Measurements from ENCODE around the gene HRH3. TPM values are rescaled to one million over a fixed set of nuclear protein-coding genes. Genes with fewer than 3 reads are reported as not detected.

Gene HRH3
- total RNA-seq, 1 donor: not detected

DNA sequence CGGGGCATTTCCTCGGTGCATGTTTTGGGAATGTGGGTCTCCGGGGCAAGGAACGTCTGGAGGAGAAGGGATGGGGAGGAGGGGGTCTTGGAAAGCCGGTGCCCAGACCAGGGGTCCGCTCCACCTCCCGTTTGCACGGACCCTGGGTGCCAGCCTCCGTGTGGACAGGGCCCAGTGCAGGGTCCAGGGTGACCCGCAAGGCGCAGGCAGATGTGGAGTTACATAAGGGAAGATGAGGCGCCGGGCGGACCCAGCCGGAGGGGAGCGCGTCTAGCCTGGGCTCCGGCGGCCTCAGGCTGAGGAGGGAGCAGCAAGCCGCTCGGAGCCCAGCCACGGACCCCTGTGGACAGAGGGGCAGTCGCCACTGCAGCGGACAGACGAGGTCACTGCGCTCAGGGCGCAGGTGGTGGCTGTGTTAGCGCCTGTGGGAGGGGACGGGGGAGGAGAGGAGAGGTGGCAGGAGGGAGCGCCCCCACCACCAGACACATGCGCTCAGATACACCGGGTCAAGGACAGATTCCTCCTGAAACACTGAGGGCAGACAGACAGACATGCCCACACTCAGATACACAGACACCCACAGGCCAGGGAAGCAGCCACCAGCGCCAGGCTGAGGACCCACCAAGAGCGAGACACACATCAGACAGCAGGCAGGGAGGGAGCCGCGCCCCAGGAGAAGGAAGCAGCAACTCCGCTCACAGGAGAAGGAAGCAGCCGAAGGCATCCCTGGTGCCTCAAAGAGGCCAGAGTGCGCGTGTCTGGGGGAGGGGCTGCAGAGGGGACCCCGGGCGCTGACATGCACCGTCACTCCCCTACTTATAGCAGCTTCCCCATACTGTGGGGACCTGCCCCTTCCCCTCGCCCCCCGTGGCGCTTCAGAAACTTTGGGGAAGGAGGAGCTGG is 839 bp upstream of the HRH3 start:
- Histone ChIP-seq H3K4me2 (ENCODE audit: insufficient read depth, low read length) (no peak overlapping the region), H4K20me1 (ENCODE audit: insufficient read depth, low read length) (peaks cover 5% of the 10 kb centered on the region), H3K4me1 (ENCODE audit: insufficient read depth, low read length) (no peaks in the 10 kb centered on the region), H3K27ac (ENCODE audit: low read depth, low read length) (no peak overlapping the region), H3K79me2 (ENCODE audit: insufficient read depth, low read length) (no peaks in the 10 kb centered on the region), H2AFZ (ENCODE audit: low read length) (no peak overlapping the region), H3K27me3 (ENCODE audit: insufficient read depth, low read length) (peaks cover 49% of the 10 kb centered on the region), H3K4me3 (ENCODE audit: insufficient read depth, low read length) (no peak overlapping the region), H3K9me3 (ENCODE audit: low read depth, low read length) (no peaks in the 10 kb centered on the region), H3K36me3 (ENCODE audit: insufficient read depth, low read length) (no peaks in the 10 kb centered on the region)
- TF ChIP-seq CTCF (IDR thresholded peaks at IDR 0.05; ENCODE audit: extremely low read depth, low read depth, low read length): no peak
- no peak for DNase-seq (ENCODE audit: insufficient read length, low spot score, missing footprints)

- H3K36me3 ChIP-seq (ENCODE audit: insufficient read depth, low read length): no peaks in the 10 kb centered on the region
- no peaks in the 10 kb centered on the region for H3K9me3 ChIP-seq (ENCODE audit: low read depth, low read length)
- H3K27ac ChIP-seq (ENCODE audit: low read depth, low read length): no peak overlapping the region
- H2AFZ ChIP-seq (ENCODE audit: low read length): no peak overlapping the region
- DNase-seq (ENCODE audit: insufficient read length, low spot score, missing footprints): no peak
- H3K4me1 ChIP-seq (ENCODE audit: insufficient read depth, low read length): no peaks in the 10 kb centered on the region
- no peak overlapping the region for H3K4me2 ChIP-seq (ENCODE audit: insufficient read depth, low read length)
- peaks cover 48% of the 10 kb centered on the region for H3K27me3 ChIP-seq (ENCODE audit: insufficient read depth, low read length)
- H3K79me2 ChIP-seq (ENCODE audit: insufficient read depth, low read length): no peaks in the 10 kb centered on the region
- H3K4me3 ChIP-seq (ENCODE audit: insufficient read depth, low read length): no peak overlapping the region
- H4K20me1 ChIP-seq (ENCODE audit: insufficient read depth, low read length): peaks cover 5% of the 10 kb centered on the region
- TF ChIP-seq CTCF (IDR thresholded peaks at IDR 0.05; ENCODE audit: extremely low read depth, low read depth, low read length): no peak
Observed at GRCh38 chr20:62219101-62219991, 732 bp downstream of the HRH3 start.

DNA sequence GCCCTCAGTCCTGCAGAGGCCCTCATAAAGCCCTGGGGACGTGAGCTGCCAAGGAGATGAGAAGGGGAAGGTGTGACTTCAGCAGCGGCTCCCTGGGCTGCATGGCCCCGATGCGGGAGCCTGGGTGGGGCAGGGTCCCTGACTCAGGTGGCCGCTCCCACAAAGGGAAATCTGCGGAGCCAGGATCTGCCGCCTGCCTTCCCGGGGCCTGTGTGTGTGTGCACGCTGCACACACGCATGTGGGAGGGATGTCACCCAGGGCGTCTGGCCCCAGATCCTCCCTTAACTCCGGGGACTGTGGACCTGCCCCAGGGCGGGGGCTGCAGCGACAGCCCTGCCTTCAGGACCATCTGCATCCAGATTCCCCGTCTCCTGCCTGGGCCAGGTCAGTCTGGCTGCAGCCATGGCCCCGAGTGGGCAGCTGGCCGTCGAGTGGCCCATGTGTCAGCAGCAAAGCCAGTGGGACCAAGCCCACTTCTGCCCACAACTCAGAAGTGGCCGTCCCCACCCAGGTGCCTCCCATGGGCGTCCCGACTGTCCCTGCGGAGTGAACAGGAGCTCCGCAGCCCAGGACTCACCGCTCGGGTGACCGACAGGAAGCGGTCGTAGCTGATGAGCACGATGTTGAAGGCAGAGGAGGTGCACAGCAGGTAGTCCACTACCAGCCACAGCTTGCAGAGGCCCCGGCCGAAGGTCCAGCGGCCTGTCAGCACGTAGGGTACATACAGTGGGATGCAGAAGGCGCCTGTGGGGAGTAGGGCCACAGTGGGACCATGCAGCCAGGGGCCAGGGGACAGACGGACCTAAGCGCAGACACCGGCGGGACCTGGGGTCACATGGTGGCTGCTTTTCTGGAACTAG is 1.9 kb downstream of the HRH3 start:
- no peak overlapping the region for H3K27ac ChIP-seq (ENCODE audit: low read depth, low read length)
- TF ChIP-seq CTCF (IDR thresholded peaks at IDR 0.05; ENCODE audit: extremely low read depth, low read depth, low read length): no peak
- H2AFZ ChIP-seq (ENCODE audit: low read length): no peak overlapping the region
- H3K4me3 ChIP-seq (ENCODE audit: insufficient read depth, low read length): no peak overlapping the region
- H3K27me3 ChIP-seq (ENCODE audit: insufficient read depth, low read length): peaks cover 47% of the 10 kb centered on the region
- no peak for DNase-seq (ENCODE audit: insufficient read length, low spot score, missing footprints)
- no peaks in the 10 kb centered on the region for H3K4me1 ChIP-seq (ENCODE audit: insufficient read depth, low read length)
- H3K79me2 ChIP-seq (ENCODE audit: insufficient read depth, low read length): no peaks in the 10 kb centered on the region
- H4K20me1 ChIP-seq (ENCODE audit: insufficient read depth, low read length): peaks cover 5% of the 10 kb centered on the region
- no peak overlapping the region for H3K4me2 ChIP-seq (ENCODE audit: insufficient read depth, low read length)
- no peaks in the 10 kb centered on the region for H3K36me3 ChIP-seq (ENCODE audit: insufficient read depth, low read length)
- H3K9me3 ChIP-seq (ENCODE audit: low read depth, low read length): no peaks in the 10 kb centered on the region

All from osteoblast (primary cell).